HG03460 (cell line): ENCODE measurements around the gene ODAD4.
"Not testable (repeated sequence)": the region's sequence is repeated elsewhere in the genome, so short reads cannot be mapped to it uniquely, and the experiment has no call there.

Experiments used
- ATAC-seq: cut with Tn5 transposase; IDR thresholded peaks from one replicate; pipeline ENCODE4 v1.9.1; 2021; ENCODE audit not compliant: unreplicated experiment

Gene ODAD4

DNA sequence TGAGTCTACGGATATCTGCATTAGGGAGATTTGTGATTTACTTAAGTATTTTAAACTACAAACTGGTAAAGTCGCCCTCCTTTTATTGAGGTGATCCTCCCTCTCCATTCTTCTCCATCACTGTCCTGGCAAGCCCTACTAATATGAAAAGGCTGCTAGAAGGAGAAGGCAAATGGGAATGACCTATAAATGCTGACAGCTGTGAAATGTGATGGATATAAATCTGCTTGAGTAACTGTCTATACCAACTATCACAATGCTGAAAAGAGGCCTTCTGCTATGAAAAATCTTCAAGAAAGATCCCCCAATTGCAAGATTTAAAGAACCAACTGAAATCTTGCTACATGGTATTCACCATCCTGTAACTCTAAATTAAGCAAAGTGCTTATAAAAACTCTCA, 71.3 kb downstream of the ODAD4 start:
- no peak for ATAC-seq

DNA sequence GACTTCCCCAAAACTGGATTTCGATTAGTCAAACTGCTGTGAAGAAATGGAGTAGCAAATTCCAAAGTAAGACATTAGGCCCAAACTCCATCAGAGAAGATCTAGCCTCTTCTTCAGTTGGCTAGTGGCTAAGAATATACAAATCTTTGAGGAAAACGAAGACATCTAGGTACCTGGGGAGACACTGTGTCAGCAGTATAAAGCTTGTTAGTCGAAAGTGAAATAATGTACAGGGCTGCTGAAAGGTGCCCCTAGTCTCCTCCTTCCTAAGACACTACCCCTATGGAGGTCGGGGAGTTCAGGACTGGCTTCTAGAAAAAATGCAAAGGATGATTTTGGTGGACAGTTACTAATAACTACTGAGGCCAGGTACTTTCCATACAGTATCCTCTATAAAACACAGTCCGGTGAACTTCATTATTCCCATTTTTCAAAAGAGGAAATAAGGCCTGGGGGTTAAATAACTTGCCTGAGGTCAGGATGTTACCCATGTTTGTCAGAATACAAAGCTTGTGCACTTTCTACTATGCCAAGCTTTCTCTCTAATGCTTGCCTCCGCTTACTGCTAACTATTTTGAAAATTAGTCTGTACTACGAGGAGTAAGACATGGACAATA, 71.9 kb downstream of the ODAD4 start:
- no peak for ATAC-seq

DNA sequence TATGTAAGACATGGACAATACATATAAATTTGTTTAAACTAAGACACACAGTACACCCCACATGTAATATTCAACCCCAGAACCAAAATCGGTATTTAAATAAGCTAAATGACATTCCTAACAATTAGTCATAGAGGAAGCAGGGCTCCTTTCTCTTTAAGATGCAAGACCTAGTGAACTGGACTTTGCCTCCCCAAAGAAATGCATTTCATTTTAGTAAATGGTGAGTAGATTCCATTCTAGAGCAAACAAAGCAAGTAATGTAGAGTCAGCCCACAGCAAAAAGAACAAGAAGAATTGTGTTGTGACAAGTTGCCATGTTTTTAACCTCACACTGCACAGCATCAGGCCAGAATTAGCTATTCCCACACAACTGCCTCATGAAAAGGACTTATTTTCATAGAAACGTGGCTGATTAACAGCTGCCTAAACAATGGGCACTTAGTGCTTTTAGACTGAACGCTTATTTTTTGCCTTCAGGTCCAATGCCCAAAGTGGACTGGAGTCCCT, 72.4 kb downstream of the ODAD4 start:
- ATAC-seq = no peak

DNA sequence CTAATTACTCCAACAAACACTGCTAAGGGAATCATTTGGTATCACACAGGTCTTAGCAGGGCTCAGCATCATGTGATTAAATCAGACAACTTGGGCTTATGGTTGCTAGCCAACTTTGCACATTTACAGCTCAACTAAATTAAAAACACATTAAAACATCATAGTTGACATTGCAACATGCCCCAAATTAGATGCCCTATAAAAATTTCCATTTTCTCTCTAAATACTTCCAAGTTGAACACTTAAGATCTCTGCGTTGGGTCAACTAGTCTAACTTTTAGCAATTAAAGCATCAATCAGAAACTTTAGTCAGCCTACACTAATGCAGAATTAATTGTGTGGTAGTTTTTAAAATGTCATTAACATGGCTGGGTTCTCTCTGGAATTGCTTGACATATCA, 74.7 kb downstream of the ODAD4 start:
- no peak for ATAC-seq

DNA sequence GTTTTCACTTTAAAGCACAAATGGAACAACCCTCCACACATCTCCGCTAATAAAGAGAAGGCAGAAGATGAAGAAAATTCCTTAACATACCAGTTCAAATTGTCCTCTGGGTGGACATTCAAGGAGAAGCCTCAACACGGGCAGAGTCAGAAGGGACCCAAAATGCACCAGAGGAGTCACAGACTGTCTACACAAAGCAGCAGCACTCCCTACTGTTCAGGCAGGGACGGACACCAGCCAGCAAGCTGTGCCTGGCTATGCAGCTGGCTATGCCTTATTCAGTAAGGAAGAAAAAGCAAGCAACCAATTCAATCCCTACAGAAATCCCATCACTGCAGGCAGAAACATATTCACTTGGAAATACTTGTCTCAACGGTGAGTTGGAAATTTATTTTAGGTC, 78.8 kb downstream of the ODAD4 start:
- no peak for ATAC-seq

DNA sequence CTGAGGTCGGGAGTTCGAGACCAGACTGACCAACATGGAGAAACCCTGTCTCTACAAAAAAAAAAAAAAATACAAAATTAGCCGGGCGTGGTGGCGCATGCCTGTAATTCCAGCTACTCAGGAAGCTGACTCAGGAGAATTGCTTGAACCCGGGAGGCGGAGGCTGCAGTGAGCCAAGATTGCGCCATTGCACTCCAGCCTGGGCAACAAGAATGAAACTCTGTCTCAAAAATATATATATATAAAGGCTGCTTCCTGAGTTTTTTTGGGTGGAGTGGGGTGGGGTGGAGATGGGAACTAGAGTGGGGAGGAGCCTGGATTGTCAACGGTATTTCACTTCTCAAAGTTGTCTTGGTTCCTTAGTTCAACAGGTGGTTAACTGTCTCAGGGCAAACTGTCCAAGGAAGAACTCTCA, 79.9 kb downstream of the ODAD4 start:
- ATAC-seq = not testable (repeated sequence)

DNA sequence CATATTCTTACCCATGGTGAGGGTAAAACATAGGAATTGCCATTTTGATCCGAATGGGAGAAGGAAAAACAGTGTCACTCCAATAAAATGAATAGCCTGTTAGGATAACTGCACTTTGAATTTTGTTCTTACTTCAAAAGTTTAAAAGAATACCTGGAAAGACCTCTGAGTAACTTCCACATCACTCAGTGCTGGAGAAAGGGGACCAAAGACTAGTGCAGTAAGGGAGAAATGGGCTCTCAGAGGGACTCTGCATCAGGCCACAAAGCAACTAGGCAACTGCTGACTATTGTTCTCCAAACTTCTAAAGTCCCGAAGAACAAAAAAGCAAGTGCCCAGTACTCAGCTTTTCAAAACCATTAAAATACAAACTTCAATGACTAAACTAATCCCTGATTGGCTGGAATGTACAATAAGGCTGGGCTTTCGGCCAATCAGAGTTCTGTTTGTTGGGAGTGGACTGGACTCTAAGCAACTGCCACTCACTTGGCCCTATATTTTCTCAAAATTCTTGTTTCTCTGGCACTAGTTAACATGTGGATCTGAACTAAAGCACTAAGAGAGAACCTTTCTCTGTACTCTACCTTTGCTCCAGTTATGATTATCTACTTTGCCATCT, 80.6 kb downstream of the ODAD4 start:
- ATAC-seq = no peak

DNA sequence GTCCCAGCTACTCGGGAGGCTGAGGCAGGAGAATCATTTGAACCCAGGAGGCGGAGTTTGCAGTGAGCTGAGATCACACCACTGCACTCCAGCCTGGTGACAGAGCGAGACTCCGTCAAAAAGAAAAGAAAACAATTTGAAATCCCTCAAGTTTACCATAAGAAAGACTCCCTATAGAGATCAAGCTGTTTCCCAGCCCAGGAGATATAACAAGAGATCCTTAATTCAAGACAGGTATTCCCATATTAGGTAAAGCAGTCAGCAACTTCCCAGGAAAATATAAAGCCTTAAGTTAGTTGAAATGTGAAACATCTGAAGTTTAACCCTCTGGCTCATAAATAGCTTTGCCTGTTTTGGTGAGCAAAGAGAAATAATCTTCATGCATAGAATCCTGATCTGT, 81.9 kb downstream of the ODAD4 start:
- not testable (repeated sequence) for ATAC-seq

DNA sequence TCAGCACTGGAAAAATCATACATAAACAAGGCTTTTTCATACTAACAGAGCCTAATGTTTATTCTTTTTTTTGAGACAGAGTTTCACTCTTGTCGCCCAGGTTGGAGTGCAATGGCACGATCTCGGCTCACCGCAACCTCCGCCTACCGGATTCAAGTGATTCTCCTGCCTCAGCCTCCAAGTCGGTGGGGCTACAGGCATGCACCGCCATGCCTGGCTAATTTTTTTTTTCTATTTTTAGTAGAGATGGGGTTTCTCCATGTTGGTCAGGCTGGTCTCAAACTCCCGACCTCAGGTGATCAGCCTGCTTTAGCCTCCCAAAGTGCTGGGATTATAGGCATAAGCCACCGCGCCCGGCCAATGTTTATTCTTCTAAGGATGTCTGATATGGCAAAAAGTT, 83.3 kb downstream of the ODAD4 start:
- not testable (repeated sequence) for ATAC-seq
